Measurements from ENCODE around the gene PLCB1.

The PLCB1 gene

GRCh38 chr20:8788831-8789230, 656.8 kb downstream of the PLCB1 start:
- DNase-seq (ENCODE audit: low spot score), result no peak
- TF ChIP-seq CTCF (IDR thresholded peaks at IDR 0.05; ENCODE audit: extremely low read depth, missing control alignments), result no peak

GRCh38 chr20:8790442-8791074, 658.5 kb downstream of the PLCB1 start:
- TF ChIP-seq CTCF (IDR thresholded peaks at IDR 0.05; ENCODE audit: extremely low read depth, missing control alignments), result peak; percentile 86
- DNase-seq (ENCODE audit: low spot score), result peak; percentile 26

GRCh38 chr20:8795404-8795803, 663.3 kb downstream of the PLCB1 start:
- no peak for DNase-seq (ENCODE audit: low spot score)
- TF ChIP-seq CTCF (IDR thresholded peaks at IDR 0.05; ENCODE audit: extremely low read depth, missing control alignments), result no peak

GRCh38 chr20:8796088-8796660, 664.1 kb downstream of the PLCB1 start:
- DNase-seq (ENCODE audit: low spot score), result no peak
- TF ChIP-seq CTCF (IDR thresholded peaks at IDR 0.05; ENCODE audit: extremely low read depth, missing control alignments), result no peak

GRCh38 chr20:8798505-8798904, 666.4 kb downstream of the PLCB1 start:
- no peak for TF ChIP-seq CTCF (IDR thresholded peaks at IDR 0.05; ENCODE audit: extremely low read depth, missing control alignments)
- DNase-seq (ENCODE audit: low spot score), result no peak

- DNase-seq (ENCODE audit: low spot score), result no peak
- no peak for TF ChIP-seq CTCF (IDR thresholded peaks at IDR 0.05; ENCODE audit: extremely low read depth, missing control alignments)
Measured at GRCh38 chr20:8800089-8800488, 668.0 kb downstream of the PLCB1 start.

- no peak for TF ChIP-seq CTCF (IDR thresholded peaks at IDR 0.05; ENCODE audit: extremely low read depth, missing control alignments)
- DNase-seq (ENCODE audit: low spot score), result no peak
Measured at GRCh38 chr20:8801686-8802085, 669.6 kb downstream of the PLCB1 start.

Measured in GM20000 (cell line).